OCI-LY3 (cell line): ENCODE results near the gene KCNIP4.

Experiments
- H2AFZ ChIP-seq: fragments of 200-600, 300-600 bp; shearing (Covaris generic); 2 replicates; pipeline ENCODE4 v1.6.0; 2014; ENCODE audit warnings: antibody characterized with exemption, low read depth, low read length
- H3K27ac ChIP-seq: fragments of 200-600, 300-600 bp; sonication (generic); 2 replicates; pipeline ENCODE4 v1.5.1; 2014; ENCODE audit warnings: mild to moderate bottlenecking, low read length, moderate library complexity, mixed read lengths
- H3K27me3 ChIP-seq: fragments of 200-600, 300-600 bp; sonication (generic); 2 replicates; pipeline ENCODE4 v1.6.1; 2014; ENCODE audit warnings: low read depth, low read length, mixed read lengths
- H3K36me3 ChIP-seq: fragments of 200-600, 300-600 bp; sonication (generic); replicated peaks from 2 replicates; pipeline ENCODE3; 2014; ENCODE audit warnings: low read depth, low read length, mixed read lengths
- H3K4me1 ChIP-seq: fragments of 300-600, 200-600 bp; sonication (generic); 2 replicates; pipeline ENCODE4 v1.6.1; 2014; ENCODE audit warnings: low read length, mixed read lengths
- H3K4me2 ChIP-seq: fragments of 200-600, 300-600 bp; sonication (generic); 2 replicates; pipeline ENCODE4 v1.6.1; 2014; ENCODE audit warnings: low read length, mixed read lengths
- H3K4me3 ChIP-seq: fragments of 300-600, 200-600 bp; sonication (generic); 2 replicates; pipeline ENCODE4 v1.5.1; 2014; ENCODE audit warnings: antibody characterized with exemption, mild to moderate bottlenecking, low read length, moderate library complexity
- H3K79me2 ChIP-seq: fragments of 300-600, 200-600 bp; shearing (Covaris generic); 2 replicates; pipeline ENCODE4 v1.6.1; 2014; ENCODE audit warnings: mild to moderate bottlenecking, low read length, mixed read lengths
- H3K9ac ChIP-seq: fragments of 300-600, 200-600 bp; shearing (Covaris generic); 2 replicates; pipeline ENCODE4 v1.6.0; 2014; ENCODE audit warnings: mild to moderate bottlenecking, low read length, moderate library complexity
- H3K9me3 ChIP-seq: fragments of 200-600, 300-600 bp; shearing (Covaris generic); 2 replicates; pipeline ENCODE4 v1.6.1; 2014; ENCODE audit warnings: low read length, mixed read lengths; ENCODE audit not compliant: insufficient read depth
- H4K20me1 ChIP-seq: fragments of 200-600, 300-600 bp; sonication (generic); 2 replicates; pipeline ENCODE4 v1.6.1; 2016; ENCODE audit warnings: low read length, mixed read lengths; ENCODE audit not compliant: insufficient read depth
- CTCF ChIP-seq: fragments of 200-600, 300-600 bp; sonication (generic); IDR thresholded peaks from 2 replicates; pipeline ENCODE4 v1.5.1; 2014; ENCODE audit warnings: antibody characterized with exemption, low read length, low read depth
- EZH2phosphoT487 ChIP-seq: fragments of 200-600 bp; shearing (Covaris generic); IDR thresholded peaks from 2 replicates; pipeline ENCODE4 v1.6.1; 2018; ENCODE audit warnings: antibody characterized with exemption, mixed run types, low read depth

The KCNIP4 gene

GRCh38 chr4:20895988-20896387 lies 1052.6 kb downstream of the KCNIP4 start:
- Histone ChIP-seq H3K9ac (no peak overlapping the region), H2AFZ (no peak overlapping the region), H3K27me3 (no peaks in the 10 kb centered on the region), H3K27ac (no peak overlapping the region), H4K20me1 (no peaks in the 10 kb centered on the region), H3K36me3 (no peaks in the 10 kb centered on the region), H3K4me3 (no peak overlapping the region), H3K79me2 (no peaks in the 10 kb centered on the region), H3K9me3 (no peaks in the 10 kb centered on the region), H3K4me2 (no peak overlapping the region), H3K4me1 (no peaks in the 10 kb centered on the region)
- no peak for TF ChIP-seq EZH2phosphoT487
- no peak for TF ChIP-seq CTCF

- no peaks in the 10 kb centered on the region for H4K20me1 ChIP-seq
- no peak overlapping the region for H3K4me3 ChIP-seq
- H3K27me3 ChIP-seq, result no peaks in the 10 kb centered on the region
- no peaks in the 10 kb centered on the region for H3K9me3 ChIP-seq
- H3K36me3 ChIP-seq, result no peaks in the 10 kb centered on the region
- H3K9ac ChIP-seq, result no peak overlapping the region
- H3K4me2 ChIP-seq, result no peak overlapping the region
- H3K4me1 ChIP-seq, result no peaks in the 10 kb centered on the region
- no peaks in the 10 kb centered on the region for H3K79me2 ChIP-seq
- TF ChIP-seq CTCF (no peak), EZH2phosphoT487 (no peak)
- H3K27ac ChIP-seq, result no peak overlapping the region
- no peak overlapping the region for H2AFZ ChIP-seq
These were observed 1053.4 kb downstream of the KCNIP4 start for GRCh38 chr4:20895208-20895607.

DNA sequence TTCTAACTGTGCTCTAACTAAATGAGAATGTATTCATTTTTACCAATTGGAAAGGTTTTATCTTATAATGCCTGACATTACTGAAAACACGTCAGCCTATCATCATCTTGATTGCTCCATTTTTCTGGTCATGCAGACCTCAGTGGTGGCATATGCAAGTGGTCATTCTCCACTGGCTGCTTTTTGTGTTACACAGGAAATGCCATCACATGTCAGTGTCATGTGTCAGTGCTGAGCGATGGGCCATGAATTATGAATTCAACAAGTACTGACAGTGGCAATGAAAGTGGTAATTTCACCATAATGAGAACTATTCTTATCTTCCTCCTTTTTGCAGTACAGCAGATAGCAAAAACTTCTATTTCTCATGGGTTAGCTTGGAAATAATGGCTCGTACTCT lies 1057.8 kb downstream of the KCNIP4 start:
- no peaks in the 10 kb centered on the region for H3K4me1 ChIP-seq
- H3K79me2 ChIP-seq, result no peaks in the 10 kb centered on the region
- no peaks in the 10 kb centered on the region for H4K20me1 ChIP-seq
- no peak overlapping the region for H3K4me2 ChIP-seq
- no peak overlapping the region for H3K4me3 ChIP-seq
- H2AFZ ChIP-seq, result no peak overlapping the region
- H3K27me3 ChIP-seq, result no peaks in the 10 kb centered on the region
- H3K9ac ChIP-seq, result no peak overlapping the region
- no peak overlapping the region for H3K27ac ChIP-seq
- no peaks in the 10 kb centered on the region for H3K36me3 ChIP-seq
- H3K9me3 ChIP-seq, result no peaks in the 10 kb centered on the region
- no peak for TF ChIP-seq CTCF
- no peak for TF ChIP-seq EZH2phosphoT487

GRCh38 chr4:20889901-20890300 lies 1058.7 kb downstream of the KCNIP4 start:
- H3K4me1 ChIP-seq, result no peaks in the 10 kb centered on the region
- no peak overlapping the region for H3K4me2 ChIP-seq
- no peak overlapping the region for H3K4me3 ChIP-seq
- no peaks in the 10 kb centered on the region for H3K36me3 ChIP-seq
- no peak overlapping the region for H3K9ac ChIP-seq
- TF ChIP-seq EZH2phosphoT487, result no peak
- TF ChIP-seq CTCF, result no peak
- H4K20me1 ChIP-seq, result no peaks in the 10 kb centered on the region
- H3K27me3 ChIP-seq, result no peaks in the 10 kb centered on the region
- no peaks in the 10 kb centered on the region for H3K79me2 ChIP-seq
- no peak overlapping the region for H2AFZ ChIP-seq
- no peak overlapping the region for H3K27ac ChIP-seq
- H3K9me3 ChIP-seq, result no peaks in the 10 kb centered on the region
